ENCODE measurements around the gene ANKRD11. TPM values are rescaled to one million over a fixed set of nuclear protein-coding genes. Genes with fewer than 3 reads are reported as not detected.
A peak's percentile ranks its signal among the peaks of the same experiment; 100 is the strongest.
"Not testable (repeated sequence)": the region's sequence is repeated elsewhere in the genome, so short reads cannot be mapped to it uniquely, and the experiment has no call there.

The ANKRD11 gene
- total RNA-seq, 1 donor from 2014 or later, result 367 TPM

- peaks cover 27% of the 10 kb centered on the region for H3K4me1 Mint-ChIP-seq (ENCODE audit: low read depth, unreplicated experiment)
Measured at GRCh38 chr16:89431630-89432029, 58.7 kb downstream of the ANKRD11 start.

DNA sequence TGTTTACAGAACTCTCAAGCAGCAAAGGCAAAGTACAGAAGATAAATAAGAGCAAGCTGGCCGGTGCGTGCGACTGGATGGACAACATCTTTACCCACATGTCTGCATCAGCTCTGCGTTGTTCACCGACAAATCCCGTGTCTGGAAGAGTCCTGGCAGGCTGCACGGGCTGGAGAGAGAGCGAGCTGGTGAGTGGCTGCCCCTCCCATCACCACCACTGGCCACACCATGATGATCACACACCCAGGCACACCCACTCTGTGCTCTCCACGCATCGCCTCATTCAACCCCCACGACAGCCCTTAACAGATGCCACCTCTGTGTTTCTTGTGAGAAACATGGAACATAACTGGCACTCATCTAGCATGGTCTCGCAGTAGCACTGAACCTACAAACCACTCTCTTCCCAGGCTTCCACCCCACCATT is 59.2 kb downstream of the ANKRD11 start:
- Mint-ChIP-seq H3K4me1 (ENCODE audit: low read depth, unreplicated experiment) (peaks cover 31% of the 10 kb centered on the region), H3K36me3 (ENCODE audit: unreplicated experiment) (peaks cover 6% of the 10 kb centered on the region), H3K27me3 (ENCODE audit: unreplicated experiment) (peaks cover 5% of the 10 kb centered on the region), H3K4me3 (ENCODE audit: unreplicated experiment) (no peak overlapping the region), H3K9me3 (ENCODE audit: unreplicated experiment) (peaks cover 10% of the 10 kb centered on the region), H3K27ac (ENCODE audit: unreplicated experiment) (no peak overlapping the region)
- TF ChIP-seq CTCF (IDR thresholded peaks at IDR 0.05; ENCODE audit: partially characterized antibody, unreplicated experiment), result no peak
- peak; percentile 67 for DNase-seq

More at GRCh38 chr16:89431630-89432029, 58.7 kb downstream of the ANKRD11 start:
- TF ChIP-seq CTCF (IDR thresholded peaks at IDR 0.05; ENCODE audit: partially characterized antibody, unreplicated experiment), result no peak
- no peak overlapping the region for H3K4me3 Mint-ChIP-seq (ENCODE audit: unreplicated experiment)
- DNase-seq, result no peak
- no peak overlapping the region for H3K27ac Mint-ChIP-seq (ENCODE audit: unreplicated experiment)
- H3K36me3 Mint-ChIP-seq (ENCODE audit: unreplicated experiment), result peaks cover 6% of the 10 kb centered on the region
- peaks cover 10% of the 10 kb centered on the region for H3K9me3 Mint-ChIP-seq (ENCODE audit: unreplicated experiment)
- H3K27me3 Mint-ChIP-seq (ENCODE audit: unreplicated experiment), result peaks cover 5% of the 10 kb centered on the region

- peaks cover 31% of the 10 kb centered on the region for H3K4me1 Mint-ChIP-seq (ENCODE audit: low read depth, unreplicated experiment)
- TF ChIP-seq CTCF (IDR thresholded peaks at IDR 0.05; ENCODE audit: partially characterized antibody, unreplicated experiment), result no peak
- no peak overlapping the region for H3K4me3 Mint-ChIP-seq (ENCODE audit: unreplicated experiment)
- peaks cover 3% of the 10 kb centered on the region for H3K36me3 Mint-ChIP-seq (ENCODE audit: unreplicated experiment)
- H3K27me3 Mint-ChIP-seq (ENCODE audit: unreplicated experiment), result peaks cover 5% of the 10 kb centered on the region
- H3K27ac Mint-ChIP-seq (ENCODE audit: unreplicated experiment), result no peak overlapping the region
- no peak for DNase-seq
- peaks cover 9% of the 10 kb centered on the region for H3K9me3 Mint-ChIP-seq (ENCODE audit: unreplicated experiment)
Measured at GRCh38 chr16:89430436-89431157, 59.8 kb downstream of the ANKRD11 start.

- H3K9me3 Mint-ChIP-seq (ENCODE audit: unreplicated experiment); DNase-seq; H3K27ac Mint-ChIP-seq (ENCODE audit: unreplicated experiment): not testable (repeated sequence)
Measured at GRCh38 chr16:89428605-89429004, 61.8 kb downstream of the ANKRD11 start.

GRCh38 chr16:89426736-89427530 is 63.4 kb downstream of the ANKRD11 start:
- H3K36me3 Mint-ChIP-seq (ENCODE audit: unreplicated experiment), result no peaks in the 10 kb centered on the region
- no peak for DNase-seq

More at GRCh38 chr16:89428605-89429004, 61.8 kb downstream of the ANKRD11 start:
- H3K4me1 Mint-ChIP-seq (ENCODE audit: low read depth, unreplicated experiment), result peaks cover 33% of the 10 kb centered on the region
- not testable (repeated sequence) for H3K36me3 Mint-ChIP-seq (ENCODE audit: unreplicated experiment); H3K27me3 Mint-ChIP-seq (ENCODE audit: unreplicated experiment); H3K4me3 Mint-ChIP-seq (ENCODE audit: unreplicated experiment)

More at GRCh38 chr16:89426736-89427530, 63.4 kb downstream of the ANKRD11 start:
- peaks cover 7% of the 10 kb centered on the region for H3K27me3 Mint-ChIP-seq (ENCODE audit: unreplicated experiment)
- H3K27ac Mint-ChIP-seq (ENCODE audit: unreplicated experiment), result no peak overlapping the region
- TF ChIP-seq CTCF (IDR thresholded peaks at IDR 0.05; ENCODE audit: partially characterized antibody, unreplicated experiment), result no peak
- peaks cover 10% of the 10 kb centered on the region for H3K9me3 Mint-ChIP-seq (ENCODE audit: unreplicated experiment)
- H3K4me3 Mint-ChIP-seq (ENCODE audit: unreplicated experiment), result no peak overlapping the region
- peaks cover 46% of the 10 kb centered on the region for H3K4me1 Mint-ChIP-seq (ENCODE audit: low read depth, unreplicated experiment)
